Activated B cell treated with CpG ODN at 0.5 μM for 24 hours (primary cell): ENCODE measurements around the gene ATP1B1. TPM values are rescaled to one million over a fixed set of nuclear protein-coding genes. Genes with fewer than 3 reads are reported as not detected.
"Not testable (repeated sequence)": the region's sequence is repeated elsewhere in the genome, so short reads cannot be mapped to it uniquely, and the experiment has no call there.

Experiments
- ATAC-seq: fragments of 200-7000 bp; cut with Tn5 transposase; one replicate; pipeline ENCODE4 v1.10.0; 2021; ENCODE audit warnings: low read depth, mild to moderate bottlenecking, moderate library complexity
- CTCF ChIA-PET: fragments of 350-600 bp; sonication (Branson Sonifier 250); formaldehyde crosslinking; loops from one replicate; lab custom pipeline; 2021; ENCODE audit warnings: antibody characterized with exemption; lab: Charles Lee
- POLR2A ChIA-PET: fragments of 350-600 bp; sonication (Branson Sonifier 250); formaldehyde crosslinking; loops from one replicate; lab custom pipeline; 2021; ENCODE audit warnings: antibody characterized with exemption; lab: Charles Lee
- DNase-seq: peaks from one replicate; pipeline ENCODE4 v3.0.0; 2022
- H3K27ac Mint-ChIP-seq: one replicate; pipeline ENCODE4 v1.8.0; 2020; ENCODE audit warnings: mixed read lengths
- H3K27me3 Mint-ChIP-seq: one replicate; pipeline ENCODE4 v1.8.0; 2021; ENCODE audit warnings: mixed read lengths
- H3K36me3 Mint-ChIP-seq: one replicate; pipeline ENCODE4 v1.8.0; 2021; ENCODE audit warnings: low read depth, mixed read lengths
- H3K4me1 Mint-ChIP-seq: one replicate; pipeline ENCODE4 v1.8.0; 2021; ENCODE audit warnings: mixed read lengths
- H3K4me3 Mint-ChIP-seq: one replicate; pipeline ENCODE4 v1.8.0; 2020; ENCODE audit warnings: mild to moderate bottlenecking, mixed read lengths
- H3K9me3 Mint-ChIP-seq: one replicate; pipeline ENCODE4 v1.8.0; 2020; ENCODE audit warnings: mixed read lengths
- intact Hi-C: fragments of 100-400 bp; cut with micrococcal nuclease; formaldehyde crosslinking; loops from one replicate; pipeline ENCODE4 v1.15.1; 2024
- total RNA-seq: library from RNA; stranded (reverse); gene quantifications from 2 replicates; pipeline ENCODE4 v1.2.3, GENCODE V29; 2022
- TF ChIP-seq, protein P1 (sequence below): fragments of 200-600 bp; IDR thresholded peaks from one replicate; pipeline ENCODE4 v1.8.0; 2022; ENCODE audit warnings: antibody characterized with exemption, mild to moderate bottlenecking

Gene ATP1B1
- total RNA-seq, 1 donor from 2014 or later = 1.6 TPM

DNA sequence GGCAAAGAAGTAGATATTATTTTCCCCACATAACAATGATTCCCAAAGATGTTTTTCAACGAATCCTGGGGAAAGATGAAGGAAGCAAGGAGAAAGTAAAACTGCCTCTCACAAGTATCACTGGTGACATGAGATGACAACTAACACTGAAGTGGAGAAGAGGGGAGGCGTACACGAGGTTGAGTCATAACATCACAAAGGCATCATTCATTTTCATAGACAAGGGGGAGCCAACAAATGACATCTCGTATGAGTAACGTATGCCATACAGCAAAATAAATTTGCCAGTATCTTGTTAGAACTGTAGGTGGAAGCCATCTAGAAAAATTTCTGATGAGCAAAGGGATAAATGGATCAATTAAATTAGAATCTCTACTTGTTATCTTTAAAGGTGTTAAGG, 56.6 kb downstream of the ATP1B1 start:
- TF ChIP-seq, protein P1, sequence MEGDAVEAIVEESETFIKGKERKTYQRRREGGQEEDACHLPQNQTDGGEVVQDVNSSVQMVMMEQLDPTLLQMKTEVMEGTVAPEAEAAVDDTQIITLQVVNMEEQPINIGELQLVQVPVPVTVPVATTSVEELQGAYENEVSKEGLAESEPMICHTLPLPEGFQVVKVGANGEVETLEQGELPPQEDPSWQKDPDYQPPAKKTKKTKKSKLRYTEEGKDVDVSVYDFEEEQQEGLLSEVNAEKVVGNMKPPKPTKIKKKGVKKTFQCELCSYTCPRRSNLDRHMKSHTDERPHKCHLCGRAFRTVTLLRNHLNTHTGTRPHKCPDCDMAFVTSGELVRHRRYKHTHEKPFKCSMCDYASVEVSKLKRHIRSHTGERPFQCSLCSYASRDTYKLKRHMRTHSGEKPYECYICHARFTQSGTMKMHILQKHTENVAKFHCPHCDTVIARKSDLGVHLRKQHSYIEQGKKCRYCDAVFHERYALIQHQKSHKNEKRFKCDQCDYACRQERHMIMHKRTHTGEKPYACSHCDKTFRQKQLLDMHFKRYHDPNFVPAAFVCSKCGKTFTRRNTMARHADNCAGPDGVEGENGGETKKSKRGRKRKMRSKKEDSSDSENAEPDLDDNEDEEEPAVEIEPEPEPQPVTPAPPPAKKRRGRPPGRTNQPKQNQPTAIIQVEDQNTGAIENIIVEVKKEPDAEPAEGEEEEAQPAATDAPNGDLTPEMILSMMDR = no peak
- Mint-ChIP-seq H3K4me1 (peaks cover 4% of the 10 kb centered on the region), H3K36me3 (peaks cover 4% of the 10 kb centered on the region), H3K27me3 (no peaks in the 10 kb centered on the region), H3K27ac (no peak overlapping the region), H3K9me3 (no peaks in the 10 kb centered on the region), H3K4me3 (no peak overlapping the region)
- no peak for DNase-seq
- intact Hi-C loops = no loop called here
- ChIA-PET POLR2A (no interaction called here), CTCF (no interaction called here)
- ATAC-seq = no peak

DNA sequence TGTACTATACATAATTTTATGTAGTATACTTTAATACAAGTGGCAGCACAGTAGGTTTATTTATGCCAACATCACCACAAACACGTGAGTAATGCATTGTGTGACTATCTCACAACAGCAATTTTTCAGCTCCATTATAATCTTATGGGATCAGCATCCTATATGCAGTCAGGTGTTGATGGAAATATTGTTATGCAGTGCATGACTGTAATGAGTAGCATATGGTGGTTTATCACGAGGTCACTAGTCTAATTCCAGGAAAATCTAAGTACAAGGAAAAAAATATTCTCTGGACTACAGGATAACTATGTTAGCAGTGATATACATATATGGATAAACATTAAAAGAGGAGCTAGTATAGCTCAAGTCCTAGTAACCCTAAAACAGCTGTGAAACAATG, 69.0 kb downstream of the ATP1B1 start:
- Mint-ChIP-seq H3K4me1 (no peaks in the 10 kb centered on the region), H3K9me3 (peaks cover 5% of the 10 kb centered on the region), H3K27ac (no peak overlapping the region), H3K4me3 (no peak overlapping the region), H3K36me3 (no peaks in the 10 kb centered on the region), H3K27me3 (no peaks in the 10 kb centered on the region)
- TF ChIP-seq, protein P1 = no peak
- intact Hi-C loops = no loop called here
- DNase-seq (no peak), ATAC-seq (no peak)
- CTCF ChIA-PET = no interaction called here
- POLR2A ChIA-PET = no interaction called here

DNA sequence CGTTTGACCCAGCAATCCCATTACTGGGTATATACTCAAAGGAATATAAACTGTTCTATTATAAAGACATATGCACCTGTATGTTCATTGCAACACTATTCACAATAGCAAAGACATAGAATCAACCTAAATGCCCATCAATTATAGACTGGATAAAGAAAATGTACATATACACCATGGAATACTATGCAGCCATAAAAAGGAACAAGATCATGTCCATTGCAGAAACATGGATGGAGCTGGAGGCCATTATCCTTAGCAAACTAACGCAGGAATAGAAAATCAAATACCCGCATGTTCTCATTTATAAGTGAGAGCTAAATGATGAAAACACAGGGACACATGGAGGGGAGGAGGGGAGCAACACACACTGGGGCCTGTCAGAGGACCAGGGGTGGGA, 72.9 kb downstream of the ATP1B1 start:
- CTCF ChIA-PET, H3K36me3 Mint-ChIP-seq, H3K27ac Mint-ChIP-seq, H3K4me1 Mint-ChIP-seq, H3K27me3 Mint-ChIP-seq, H3K9me3 Mint-ChIP-seq, ATAC-seq, DNase-seq, intact Hi-C loops, H3K4me3 Mint-ChIP-seq, POLR2A ChIA-PET: not testable (repeated sequence)

DNA sequence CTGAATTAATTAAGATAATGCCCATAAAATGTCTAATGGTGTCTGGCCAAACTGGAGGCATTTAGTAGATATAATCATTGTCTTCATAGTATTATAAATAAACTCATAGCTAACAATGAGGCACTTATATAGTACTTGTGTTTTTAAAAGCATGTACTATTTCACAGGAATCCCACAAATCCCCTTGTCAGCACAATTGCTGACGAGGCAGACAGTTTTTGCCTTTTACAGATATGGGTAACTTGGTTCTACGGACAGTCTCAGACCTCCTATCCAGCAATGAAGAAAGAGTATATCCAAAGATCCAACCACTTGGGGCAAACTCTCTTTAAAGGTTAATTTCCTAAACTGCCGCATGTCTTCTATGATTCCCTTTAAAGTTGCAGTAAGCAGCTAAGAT, 73.7 kb downstream of the ATP1B1 start:
- no peaks in the 10 kb centered on the region for H3K36me3 Mint-ChIP-seq
- CTCF ChIA-PET = no interaction called here
- H3K9me3 Mint-ChIP-seq = peaks cover 5% of the 10 kb centered on the region
- intact Hi-C loops = no loop called here
- ATAC-seq (no peak), DNase-seq (no peak)
- TF ChIP-seq, protein P1 = no peak
- no peak overlapping the region for H3K4me3 Mint-ChIP-seq
- POLR2A ChIA-PET = no interaction called here
- no peaks in the 10 kb centered on the region for H3K27me3 Mint-ChIP-seq
- H3K4me1 Mint-ChIP-seq = no peaks in the 10 kb centered on the region
- H3K27ac Mint-ChIP-seq = no peak overlapping the region
